Activated CD4-positive, alpha-beta T cell treated with anti-CD3 and anti-CD28 coated beads for 36 hours (primary cell): ENCODE results near the gene GARS1. TPM values are rescaled to one million over a fixed set of nuclear protein-coding genes. Genes with fewer than 3 reads are reported as not detected.

Source experiments
- ATAC-seq: fragments of 200-7000 bp; cut with Tn5 transposase; one replicate; pipeline ENCODE4 v1.10.0; 2021; ENCODE audit warnings: mild to moderate bottlenecking, moderate library complexity
- CTCF ChIA-PET: fragments of 350-600 bp; sonication (Branson Sonifier 250); formaldehyde crosslinking; loops from one replicate; lab custom pipeline; 2021; ENCODE audit warnings: antibody characterized with exemption; lab: Charles Lee
- POLR2A ChIA-PET: fragments of 350-600 bp; sonication (Branson Sonifier 250); formaldehyde crosslinking; loops from one replicate; lab custom pipeline; 2021; ENCODE audit warnings: antibody characterized with exemption, inconsistent platforms; lab: Charles Lee
- DNase-seq: peaks from one replicate; pipeline ENCODE4 v3.0.0-alpha.2; 2020
- H3K27ac Mint-ChIP-seq: one replicate; pipeline ENCODE4 v1.8.0; 2021; ENCODE audit warnings: mixed read lengths
- H3K27me3 Mint-ChIP-seq: one replicate; pipeline ENCODE4 v1.8.0; 2021; ENCODE audit warnings: mixed read lengths
- H3K36me3 Mint-ChIP-seq: one replicate; pipeline ENCODE4 v1.8.0; 2021; ENCODE audit warnings: low read depth, mixed read lengths
- H3K4me1 Mint-ChIP-seq: one replicate; pipeline ENCODE4 v1.8.0; 2021; ENCODE audit warnings: mixed read lengths
- H3K4me3 Mint-ChIP-seq: one replicate; pipeline ENCODE4 v1.8.0; 2021; ENCODE audit warnings: mild to moderate bottlenecking, moderate library complexity, mixed read lengths
- H3K9me3 Mint-ChIP-seq: one replicate; pipeline ENCODE4 v1.8.0; 2021; ENCODE audit warnings: low read depth, mixed read lengths
- intact Hi-C, 2 experiments: fragments of 100-400 bp; cut with DNase I in 1 of 2; cut with micrococcal nuclease in 1 of 2; formaldehyde crosslinking; loops; one replicate each; pipeline versions ENCODE4 v1.14.2 to v1.15.1; 2022 to 2024; cut with DNase I, micrococcal nuclease
- total RNA-seq, 2 experiments: library from RNA; stranded (reverse); gene quantifications; one replicate each; pipeline ENCODE4 v1.2.3, GENCODE V29; 2021

The GARS1 gene
- total RNA-seq, 2 experiments from 2014 or later, result 391 to 439 TPM

DNA sequence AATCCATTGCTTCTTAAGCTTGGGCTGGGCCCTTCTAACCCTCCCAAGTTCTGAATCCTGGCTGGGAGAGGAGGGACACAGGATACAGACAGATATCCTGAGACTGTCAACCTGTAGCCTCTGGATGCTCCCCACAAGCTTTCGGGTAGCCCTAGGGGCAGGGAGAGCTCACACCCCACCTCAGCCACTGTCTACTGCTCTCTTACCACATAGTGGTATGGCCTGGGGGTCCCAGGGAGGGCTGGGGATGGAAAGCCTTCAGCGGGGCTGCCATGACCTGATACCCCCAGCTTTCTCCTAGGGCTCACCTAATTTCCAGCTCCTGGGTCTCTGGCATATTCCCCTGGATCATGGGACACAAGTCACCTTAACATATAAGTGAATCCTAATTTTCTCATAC is 62.5 kb downstream of the GARS1 start:
- POLR2A ChIA-PET, result no interaction called here
- H3K36me3 Mint-ChIP-seq, result no peaks in the 10 kb centered on the region
- intact Hi-C loops, result no loop called here

DNA sequence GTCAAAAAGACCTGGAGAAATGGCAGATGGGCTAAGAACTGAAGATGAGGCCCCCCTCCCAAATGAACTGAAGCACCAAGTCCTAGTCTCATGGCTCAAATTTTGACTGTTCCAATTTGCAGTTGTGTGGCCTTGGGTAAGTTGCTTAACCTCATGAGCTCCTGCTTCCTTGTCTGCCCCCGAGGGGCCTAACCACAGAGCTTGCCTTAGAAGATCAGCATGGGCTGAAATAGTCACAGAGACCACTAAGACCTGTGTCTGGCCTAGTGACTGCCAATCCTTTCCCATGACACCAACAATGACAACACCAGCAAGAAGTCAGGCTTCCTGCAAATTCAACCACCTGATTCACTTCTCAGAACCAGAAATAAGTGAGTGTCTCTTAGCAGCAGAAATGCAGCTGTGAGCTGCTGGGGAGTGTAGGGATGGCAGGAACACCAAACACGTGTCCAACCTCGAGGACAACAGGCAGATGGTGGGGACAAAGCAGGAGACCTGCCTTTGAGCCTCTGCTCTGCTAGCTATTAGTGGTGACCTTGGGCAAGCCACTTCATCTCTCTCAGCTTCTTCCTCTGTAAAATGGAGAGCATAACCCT is 63.9 kb downstream of the GARS1 start:
- no peaks in the 10 kb centered on the region for H3K4me1 Mint-ChIP-seq
- no peak overlapping the region for H3K4me3 Mint-ChIP-seq
- H3K27ac Mint-ChIP-seq, result no peak overlapping the region
- POLR2A ChIA-PET, result no interaction called here
- H3K9me3 Mint-ChIP-seq, result no peaks in the 10 kb centered on the region
- no peak for DNase-seq
- CTCF ChIA-PET, result interaction anchor here (0.7 to 1.4 kb wide), 3 partner anchors 24 to 760 kb away, joined by 3 to 6 read pairs (median 4); partner anchors contain the start of gene CRHR2
- intact Hi-C loops, result no loop called here
- H3K36me3 Mint-ChIP-seq, result no peaks in the 10 kb centered on the region
- no peak for ATAC-seq
- no peaks in the 10 kb centered on the region for H3K27me3 Mint-ChIP-seq

More for the DNA sequence above, 62.5 kb downstream of the GARS1 start:
- CTCF ChIA-PET, result no interaction called here
- Mint-ChIP-seq H3K27ac (no peak overlapping the region), H3K9me3 (no peaks in the 10 kb centered on the region), H3K4me1 (no peaks in the 10 kb centered on the region), H3K4me3 (no peak overlapping the region), H3K27me3 (no peaks in the 10 kb centered on the region)
- DNase-seq, result peak; percentile 1
- ATAC-seq, result no peak

DNA sequence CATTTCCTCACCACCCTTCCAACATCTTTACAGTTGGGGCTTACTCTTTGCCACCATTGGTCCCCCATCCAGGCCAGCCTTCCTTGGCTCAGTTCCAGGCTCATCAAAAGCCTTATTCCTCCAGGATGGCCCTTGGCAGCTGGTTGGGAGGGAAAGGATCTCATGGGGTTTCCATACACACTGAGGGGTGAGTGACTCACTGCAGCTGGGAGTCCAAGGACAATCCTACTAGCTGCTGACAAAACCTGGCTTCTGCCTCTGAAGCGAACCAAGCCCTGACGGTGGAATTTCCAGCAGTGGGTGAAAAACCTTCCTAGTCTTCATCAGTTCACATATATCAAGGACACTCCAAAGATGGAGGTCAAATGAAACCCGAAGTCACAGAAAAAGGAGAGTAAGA is 64.6 kb downstream of the GARS1 start:
- intact Hi-C loops, result no loop called here
- ChIA-PET CTCF (interaction anchor here (1.4 to 1.6 kb wide), 2 partner anchors 23 to 68 kb away, joined by 5 to 6 read pairs; partner anchors contain the start of gene CRHR2), POLR2A (interaction anchor here (0.5 kb wide), 1 partner anchor 63 kb away, joined by 3 read pairs; no protein-coding TSS in a partner anchor)
- ATAC-seq (no peak), DNase-seq (no peak)
- H3K36me3 Mint-ChIP-seq, result no peaks in the 10 kb centered on the region
- no peaks in the 10 kb centered on the region for H3K27me3 Mint-ChIP-seq
- H3K4me1 Mint-ChIP-seq, result no peaks in the 10 kb centered on the region
- no peaks in the 10 kb centered on the region for H3K9me3 Mint-ChIP-seq
- no peak overlapping the region for H3K4me3 Mint-ChIP-seq
- H3K27ac Mint-ChIP-seq, result no peak overlapping the region

DNA sequence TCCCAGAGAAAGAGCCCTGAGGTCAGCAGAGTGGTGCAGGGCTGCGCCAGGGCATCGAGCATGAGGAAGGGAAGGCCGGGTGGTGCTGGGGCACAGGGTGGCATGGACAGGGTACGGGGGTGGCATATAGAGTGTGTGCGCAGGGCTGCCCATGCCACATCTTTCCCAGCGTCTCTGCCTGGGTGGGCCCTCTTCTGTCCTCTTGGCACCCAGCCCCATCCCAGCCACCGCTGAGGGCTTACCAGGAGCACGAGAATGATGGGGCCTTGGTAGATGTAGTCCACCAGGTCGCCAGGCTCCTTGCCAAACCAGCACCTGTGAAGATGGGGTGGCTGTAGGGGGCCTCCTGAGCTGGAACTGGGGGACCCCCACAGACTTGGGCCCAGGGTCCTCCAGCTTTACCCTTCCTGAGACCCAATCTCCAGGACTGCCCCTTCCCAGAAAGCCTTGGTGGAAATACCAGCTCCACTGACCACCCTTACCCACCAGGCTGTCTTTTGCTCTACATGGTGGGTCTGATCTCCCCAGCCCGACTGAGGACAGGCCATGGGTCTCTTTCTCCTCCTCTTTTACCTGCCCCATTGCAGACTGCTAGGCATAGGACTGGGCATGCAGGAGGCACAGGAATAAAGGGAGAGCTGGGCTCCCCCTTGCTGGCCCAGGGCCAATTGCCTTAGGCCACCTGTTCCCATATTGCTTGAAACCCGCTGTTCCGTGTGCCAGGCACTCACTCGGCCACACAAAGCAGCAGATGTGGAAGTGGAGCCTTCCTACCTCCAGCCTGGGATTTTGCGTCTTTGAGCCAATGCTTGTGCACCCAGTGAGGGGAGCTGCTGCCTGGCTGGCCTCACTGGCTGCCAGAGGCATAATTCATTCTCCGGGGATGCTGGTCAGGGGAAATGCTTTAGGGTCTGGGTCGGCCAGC is 65.9 kb downstream of the GARS1 start:
- DNase-seq (no peak), ATAC-seq (no peak)
- no peaks in the 10 kb centered on the region for H3K27me3 Mint-ChIP-seq
- H3K27ac Mint-ChIP-seq, result no peak overlapping the region
- H3K36me3 Mint-ChIP-seq, result no peaks in the 10 kb centered on the region
- ChIA-PET POLR2A (no interaction called here), CTCF (interaction anchor here (1.1 to 1.6 kb wide), 2 partner anchors 66 to 79 kb away, joined by 3 to 5 read pairs; no protein-coding TSS in a partner anchor)
- no peaks in the 10 kb centered on the region for H3K4me1 Mint-ChIP-seq
- H3K9me3 Mint-ChIP-seq, result no peaks in the 10 kb centered on the region
- intact Hi-C loops, result no loop called here
- no peak overlapping the region for H3K4me3 Mint-ChIP-seq

DNA sequence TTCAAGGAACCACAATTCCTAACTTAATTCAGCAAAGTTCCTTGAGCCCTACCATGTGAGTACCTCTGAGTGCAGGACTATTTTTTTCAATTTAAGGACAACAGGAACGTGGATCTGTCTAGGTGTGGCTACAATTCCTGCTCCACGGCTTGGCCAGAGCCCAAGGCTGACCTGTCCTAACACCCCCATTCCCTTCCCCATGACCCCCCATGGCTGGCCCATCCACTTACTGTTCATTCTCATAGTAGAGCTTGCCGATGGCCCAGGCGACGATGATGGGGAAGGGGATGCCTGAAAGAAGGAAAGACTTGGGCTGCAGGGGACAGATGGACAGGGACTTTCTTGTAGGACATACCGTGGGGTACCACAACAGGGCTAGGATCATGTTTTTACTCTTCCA is 67.2 kb downstream of the GARS1 start:
- H3K4me3 Mint-ChIP-seq, result no peak overlapping the region
- H3K27ac Mint-ChIP-seq, result no peak overlapping the region
- no peaks in the 10 kb centered on the region for H3K4me1 Mint-ChIP-seq
- ATAC-seq, result no peak
- ChIA-PET POLR2A (no interaction called here), CTCF (no interaction called here)
- H3K36me3 Mint-ChIP-seq, result no peaks in the 10 kb centered on the region
- no peak for DNase-seq
- no peaks in the 10 kb centered on the region for H3K27me3 Mint-ChIP-seq
- H3K9me3 Mint-ChIP-seq, result no peaks in the 10 kb centered on the region
- intact Hi-C loops, result no loop called here

DNA sequence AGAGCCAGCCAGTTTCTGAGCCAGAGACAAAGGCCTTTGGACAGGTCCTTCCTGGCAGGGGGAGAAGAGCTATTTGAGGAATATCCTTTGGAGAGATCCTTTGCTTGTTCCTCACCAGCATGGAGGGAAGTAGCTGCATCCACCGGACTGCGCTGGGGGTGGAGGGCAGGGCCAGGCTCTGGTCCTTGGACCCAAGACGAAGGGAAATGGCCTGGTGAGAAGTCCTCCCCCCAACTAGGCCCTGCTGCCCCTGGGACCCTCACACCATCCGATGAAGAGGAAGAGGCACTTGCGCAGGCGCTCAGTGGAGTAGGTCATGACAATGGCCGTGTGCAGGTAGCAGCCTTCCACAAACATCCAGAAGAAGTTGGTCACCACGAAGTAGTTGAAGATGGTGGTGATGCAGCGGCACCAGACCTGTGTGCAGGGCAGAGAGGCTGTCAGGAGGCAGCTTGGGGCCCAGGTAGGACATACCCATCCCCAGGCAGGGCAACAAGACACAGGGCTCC is 67.8 kb downstream of the GARS1 start:
- no peak overlapping the region for H3K4me3 Mint-ChIP-seq
- no peaks in the 10 kb centered on the region for H3K36me3 Mint-ChIP-seq
- intact Hi-C loops, result no loop called here
- no peak overlapping the region for H3K27ac Mint-ChIP-seq
- H3K4me1 Mint-ChIP-seq, result no peaks in the 10 kb centered on the region
- ATAC-seq (no peak), DNase-seq (no peak)
- H3K9me3 Mint-ChIP-seq, result no peaks in the 10 kb centered on the region
- POLR2A ChIA-PET, result no interaction called here
- H3K27me3 Mint-ChIP-seq, result no peaks in the 10 kb centered on the region
- CTCF ChIA-PET, result interaction anchor here (0.6 kb wide), 1 partner anchor 53 kb away, joined by 3 read pairs; no protein-coding TSS in a partner anchor

DNA sequence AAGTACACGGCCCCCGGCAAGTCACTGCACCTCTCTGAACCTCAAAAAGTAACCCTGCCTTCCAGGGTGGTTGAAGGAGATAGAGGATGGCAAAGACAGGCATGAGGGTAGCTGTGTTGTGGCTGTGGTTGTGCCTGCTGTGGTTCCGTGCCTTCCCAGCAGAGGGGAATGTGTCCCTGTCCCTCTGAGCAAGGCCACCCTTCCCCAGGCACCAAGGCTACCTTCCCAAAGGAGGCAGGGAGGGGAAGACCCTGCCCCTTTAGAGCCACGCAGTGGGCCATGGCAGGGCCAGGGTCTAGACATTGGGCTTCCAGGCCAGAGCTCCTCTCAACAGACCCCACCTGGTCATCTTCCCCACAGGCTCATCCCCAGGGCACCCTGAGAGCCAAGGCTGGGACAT is 68.7 kb downstream of the GARS1 start:
- no peaks in the 10 kb centered on the region for H3K36me3 Mint-ChIP-seq
- ChIA-PET POLR2A (no interaction called here), CTCF (no interaction called here)
- H3K27ac Mint-ChIP-seq, result no peak overlapping the region
- no peaks in the 10 kb centered on the region for H3K27me3 Mint-ChIP-seq
- no peak overlapping the region for H3K4me3 Mint-ChIP-seq
- H3K9me3 Mint-ChIP-seq, result no peaks in the 10 kb centered on the region
- H3K4me1 Mint-ChIP-seq, result no peaks in the 10 kb centered on the region
- no peak for DNase-seq
- intact Hi-C loops, result no loop called here
- ATAC-seq, result no peak

DNA sequence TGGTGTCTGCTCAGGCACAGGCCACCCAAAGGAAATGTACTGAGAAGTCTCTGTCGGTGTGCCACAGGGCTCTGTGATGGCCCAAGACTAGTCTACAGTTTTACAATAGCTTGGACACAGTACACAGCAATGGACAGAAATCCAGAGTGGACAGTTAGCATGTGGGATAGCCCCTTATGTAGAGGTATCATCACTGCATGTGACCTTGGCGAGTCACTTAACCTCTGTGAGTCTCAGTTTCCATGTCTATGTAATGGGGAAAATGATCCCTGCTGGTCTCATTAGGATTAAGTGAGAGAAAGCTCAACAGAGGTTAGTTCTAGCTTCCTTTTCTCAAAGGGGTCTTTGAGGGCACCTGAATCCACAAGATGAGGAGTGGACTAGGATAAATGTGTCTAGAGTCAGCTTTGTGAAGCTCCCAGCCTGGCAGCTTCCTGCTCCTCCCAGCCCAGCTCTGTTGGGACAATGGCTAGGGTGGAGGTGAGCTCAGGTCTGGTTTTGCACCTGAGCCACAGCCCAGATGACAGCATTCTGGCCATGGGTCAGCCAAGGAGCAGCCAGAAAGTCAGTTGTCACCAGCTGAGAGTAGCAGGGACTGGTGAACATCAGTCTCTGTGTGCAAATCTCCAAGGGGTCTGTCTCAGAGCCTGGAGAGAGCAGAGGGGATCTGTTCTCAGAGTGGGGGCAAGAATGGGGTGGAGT is 69.7 kb downstream of the GARS1 start:
- Mint-ChIP-seq H3K4me3 (no peak overlapping the region), H3K4me1 (no peaks in the 10 kb centered on the region), H3K36me3 (no peaks in the 10 kb centered on the region), H3K27ac (no peak overlapping the region), H3K9me3 (no peaks in the 10 kb centered on the region), H3K27me3 (no peaks in the 10 kb centered on the region)
- ChIA-PET POLR2A (no interaction called here), CTCF (interaction anchor here (0.6 to 0.7 kb wide), 2 partner anchors 34 to 50 kb away, joined by 3 to 4 read pairs; no protein-coding TSS in a partner anchor)
- no peak for DNase-seq
- no peak for ATAC-seq
- intact Hi-C loops, result no loop called here

DNA sequence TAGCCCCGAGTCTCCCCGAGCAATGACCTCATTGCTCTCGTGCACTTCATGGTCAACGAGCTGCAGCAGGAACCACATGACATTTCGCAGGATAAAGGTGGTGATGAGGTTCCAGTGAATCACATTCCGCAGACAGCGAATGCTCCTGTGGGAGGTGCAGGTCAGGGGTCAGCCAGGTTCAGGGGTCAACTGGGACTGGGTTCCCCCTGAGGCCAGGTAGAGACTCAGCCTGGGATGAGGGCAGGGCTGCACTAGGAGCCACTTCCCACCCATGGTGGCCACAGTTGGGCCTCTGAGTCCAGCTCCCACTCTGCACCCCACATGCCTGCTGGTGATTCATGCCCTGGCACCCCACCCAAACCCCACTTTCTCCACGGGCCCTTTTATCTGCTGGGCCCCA is 70.4 kb downstream of the GARS1 start:
- Mint-ChIP-seq H3K4me1 (no peaks in the 10 kb centered on the region), H3K27me3 (no peaks in the 10 kb centered on the region), H3K36me3 (no peaks in the 10 kb centered on the region), H3K4me3 (no peak overlapping the region), H3K9me3 (no peaks in the 10 kb centered on the region), H3K27ac (no peak overlapping the region)
- ChIA-PET POLR2A (no interaction called here), CTCF (interaction anchor here (0.7 kb wide), 1 partner anchor 34 kb away, joined by 3 read pairs; no protein-coding TSS in a partner anchor)
- ATAC-seq, result no peak
- DNase-seq, result no peak
- intact Hi-C loops, result no loop called here

DNA sequence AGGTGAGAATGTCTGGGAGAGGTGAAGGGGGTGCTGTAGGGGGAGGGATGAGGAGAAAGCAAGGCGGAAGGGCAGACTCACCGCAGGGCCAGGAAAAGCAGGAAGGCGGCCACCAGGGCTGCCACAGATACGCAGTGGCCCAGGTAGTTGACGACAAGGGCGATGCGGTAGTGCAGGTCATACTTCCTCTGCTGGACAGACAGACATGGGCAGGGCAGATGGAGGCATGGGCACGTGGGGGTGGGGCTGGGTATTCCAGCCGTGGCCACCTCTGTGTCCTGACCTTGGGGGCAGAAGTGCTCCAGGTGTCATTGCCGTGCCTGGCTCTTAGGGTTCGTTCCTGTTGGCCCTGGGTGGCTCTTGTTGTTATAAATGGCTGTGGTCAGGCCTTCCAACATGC is 70.8 kb downstream of the GARS1 start:
- Mint-ChIP-seq H3K4me3 (no peak overlapping the region), H3K9me3 (no peaks in the 10 kb centered on the region), H3K27me3 (no peaks in the 10 kb centered on the region), H3K4me1 (no peaks in the 10 kb centered on the region), H3K36me3 (no peaks in the 10 kb centered on the region), H3K27ac (no peak overlapping the region)
- CTCF ChIA-PET, result no interaction called here
- POLR2A ChIA-PET, result no interaction called here
- DNase-seq, result no peak
- ATAC-seq, result no peak
- intact Hi-C loops, result no loop called here

DNA sequence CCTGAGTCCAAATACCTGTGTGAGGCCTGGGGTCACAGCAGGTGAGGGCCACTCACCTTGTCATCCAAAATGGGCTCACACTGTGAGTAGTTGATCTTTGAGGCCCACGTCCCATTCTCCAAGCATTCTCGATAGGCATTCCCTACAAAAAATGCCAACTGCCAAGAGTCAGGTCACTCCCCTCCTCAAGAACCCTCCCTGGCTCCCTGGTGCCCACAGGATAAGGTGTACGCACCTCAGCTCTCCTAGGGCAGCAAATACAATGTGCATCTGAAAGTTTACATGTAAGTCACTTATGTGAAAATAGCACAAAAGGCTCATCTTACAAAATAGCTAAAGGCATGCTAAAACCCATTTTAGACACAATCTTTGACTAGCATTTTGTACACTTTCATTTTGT is 72.5 kb downstream of the GARS1 start:
- no peaks in the 10 kb centered on the region for H3K4me1 Mint-ChIP-seq
- no peak for ATAC-seq
- no peak overlapping the region for H3K4me3 Mint-ChIP-seq
- no peak overlapping the region for H3K27ac Mint-ChIP-seq
- no peaks in the 10 kb centered on the region for H3K9me3 Mint-ChIP-seq
- ChIA-PET POLR2A (no interaction called here), CTCF (interaction anchor here (1.4 to 1.5 kb wide), 2 partner anchors 13 to 16 kb away, joined by 4 read pairs; no protein-coding TSS in a partner anchor)
- H3K27me3 Mint-ChIP-seq, result no peaks in the 10 kb centered on the region
- no peaks in the 10 kb centered on the region for H3K36me3 Mint-ChIP-seq
- intact Hi-C loops, result no loop called here
- DNase-seq, result no peak
